Fibroblast of skin of scalp (primary cell): ENCODE data around the gene CCDC192.

Source experiments
- DNase-seq: peaks from one replicate; pipeline ENCODE4 v3.0.0-alpha.2; 2013

The CCDC192 gene

DNA sequence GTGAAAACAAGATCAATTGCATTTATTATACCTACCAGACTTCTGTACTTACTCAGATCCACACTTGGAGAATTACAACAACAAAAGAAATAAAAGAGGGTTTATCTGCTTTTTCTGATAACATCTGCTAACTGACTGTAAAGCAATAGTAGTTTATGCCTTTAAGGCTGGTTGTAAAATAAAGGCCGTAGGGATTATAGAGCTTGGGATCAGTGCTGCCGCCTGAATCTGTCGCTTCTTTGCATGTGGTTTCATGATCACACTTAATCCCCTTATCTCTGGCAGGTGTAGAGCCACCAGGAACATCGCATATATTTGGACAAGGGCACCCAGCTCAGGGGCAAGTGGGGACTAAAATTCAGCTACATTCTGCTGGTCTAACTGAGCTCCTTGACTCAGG is 146.7 kb downstream of the CCDC192 start:
- DNase-seq = no peak

DNA sequence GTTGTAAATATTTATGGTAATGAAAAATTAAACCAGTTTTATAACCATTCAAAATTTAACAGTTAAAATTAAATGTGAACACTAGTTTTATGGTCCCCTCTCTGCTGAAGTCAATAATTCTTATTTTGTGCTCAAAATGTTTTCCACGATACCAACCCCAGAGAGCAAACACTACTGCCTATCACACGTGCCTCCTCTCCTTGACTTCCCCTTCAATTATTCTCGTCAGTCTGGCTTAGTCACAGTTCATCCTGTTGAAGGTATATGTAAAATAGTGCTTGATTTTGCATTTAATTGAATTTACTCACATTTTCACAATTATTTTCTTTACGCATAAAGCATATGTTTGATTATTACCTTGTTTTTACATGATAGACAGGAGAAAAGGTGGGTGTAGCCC is 148.8 kb downstream of the CCDC192 start:
- no peak for DNase-seq

GRCh38 chr5:127854520-127854919 is 151.3 kb downstream of the CCDC192 start:
- DNase-seq = no peak

GRCh38 chr5:127856292-127856691 is 153.1 kb downstream of the CCDC192 start:
- no peak for DNase-seq

- DNase-seq = no peak
Observed at GRCh38 chr5:127858116-127858784, 155.1 kb downstream of the CCDC192 start.

DNA sequence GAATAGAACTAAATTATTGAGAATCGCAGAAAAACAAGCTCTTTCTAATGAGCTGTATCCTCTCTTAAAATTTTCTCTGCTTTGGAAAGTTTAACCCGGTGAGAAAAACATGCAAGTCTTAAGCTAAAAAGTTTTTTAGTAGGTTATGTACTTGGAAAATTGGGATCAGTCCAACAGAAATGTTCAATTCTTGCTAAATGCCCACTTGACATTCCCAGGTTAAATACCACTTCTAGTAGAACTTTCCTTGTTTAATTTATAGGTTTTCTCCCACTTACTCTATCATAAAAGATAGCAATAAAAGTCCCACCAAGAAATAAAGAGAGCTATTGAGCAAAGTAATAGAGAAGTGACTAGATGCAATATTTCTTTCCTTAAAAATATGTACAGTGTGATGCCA is 157.1 kb downstream of the CCDC192 start:
- DNase-seq = no peak

DNA sequence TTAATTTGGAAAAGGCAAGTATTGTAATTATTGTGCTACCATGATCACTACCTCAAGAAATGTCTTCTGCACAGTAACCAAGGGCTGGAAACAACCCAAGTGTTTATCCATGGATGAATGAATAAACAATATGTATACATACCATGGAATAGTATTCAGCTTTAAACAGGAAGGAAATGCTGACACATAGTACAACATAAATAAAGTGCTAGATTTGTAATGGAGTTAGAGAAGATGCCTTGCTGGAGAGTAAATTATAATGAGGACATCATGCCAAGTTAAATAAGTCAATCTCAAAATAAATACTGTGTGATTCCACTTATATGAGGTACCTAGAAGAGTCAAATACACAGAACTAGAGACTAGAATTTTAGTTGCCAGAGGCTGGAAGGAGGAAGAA is 160.0 kb downstream of the CCDC192 start:
- no peak for DNase-seq

- DNase-seq = no peak
Observed at GRCh38 chr5:127863610-127864395, 160.6 kb downstream of the CCDC192 start.

DNA sequence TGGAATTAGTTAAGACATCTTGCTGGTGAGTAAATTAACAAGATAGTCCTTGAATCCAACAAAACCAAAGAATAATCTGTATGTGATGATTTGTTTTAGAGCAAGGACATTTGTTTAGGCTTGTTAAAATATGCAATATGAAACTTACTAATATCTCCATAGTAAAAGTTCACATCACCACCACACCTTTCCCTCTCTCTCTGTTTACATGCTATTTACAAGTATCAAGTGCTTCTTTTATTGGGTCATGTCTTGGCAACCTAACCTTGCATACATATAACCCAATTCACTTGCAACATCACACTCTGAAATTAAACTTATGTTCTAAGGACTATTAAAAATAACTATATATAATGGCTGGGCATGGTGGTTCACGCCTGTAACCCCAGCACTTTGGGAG is 161.3 kb downstream of the CCDC192 start:
- no peak for DNase-seq

- no peak for DNase-seq
Observed at GRCh38 chr5:127865273-127865672, 162.1 kb downstream of the CCDC192 start.

DNA sequence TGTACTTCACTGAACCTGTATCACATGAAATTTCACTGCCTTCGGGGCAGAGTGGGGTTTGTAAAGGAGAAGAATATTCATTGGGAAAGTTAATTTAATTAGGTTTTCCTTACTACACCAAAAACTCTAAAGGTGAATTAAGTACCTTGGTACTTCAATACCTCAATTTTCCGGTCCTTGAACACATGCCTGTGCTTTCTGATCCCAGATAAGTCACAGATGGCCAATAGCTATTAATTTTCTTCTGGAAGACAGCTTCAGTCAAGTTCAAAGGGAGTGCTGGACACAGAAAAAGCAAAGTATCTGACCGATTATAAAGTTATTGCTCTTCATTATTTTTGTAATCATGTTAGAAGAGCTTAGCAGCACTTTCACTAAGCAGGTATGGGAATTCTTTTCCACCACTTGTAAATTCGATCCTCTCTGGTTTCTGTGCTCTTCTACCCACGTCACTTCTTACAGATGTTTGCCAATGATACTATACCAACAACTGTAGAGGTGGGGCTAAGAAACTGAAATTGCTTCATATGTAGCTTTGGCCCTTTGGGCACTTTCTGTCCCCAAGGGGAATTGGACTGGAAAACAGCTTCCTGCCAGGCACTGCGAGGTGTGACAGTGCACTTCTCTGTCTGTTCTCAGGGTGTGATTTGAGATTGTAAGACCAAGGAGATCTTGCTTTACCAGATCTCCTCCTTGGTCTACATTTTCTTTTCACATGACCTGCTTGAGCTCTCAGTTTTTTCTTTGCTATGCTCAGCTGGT is 164.0 kb downstream of the CCDC192 start:
- DNase-seq = no peak

DNA sequence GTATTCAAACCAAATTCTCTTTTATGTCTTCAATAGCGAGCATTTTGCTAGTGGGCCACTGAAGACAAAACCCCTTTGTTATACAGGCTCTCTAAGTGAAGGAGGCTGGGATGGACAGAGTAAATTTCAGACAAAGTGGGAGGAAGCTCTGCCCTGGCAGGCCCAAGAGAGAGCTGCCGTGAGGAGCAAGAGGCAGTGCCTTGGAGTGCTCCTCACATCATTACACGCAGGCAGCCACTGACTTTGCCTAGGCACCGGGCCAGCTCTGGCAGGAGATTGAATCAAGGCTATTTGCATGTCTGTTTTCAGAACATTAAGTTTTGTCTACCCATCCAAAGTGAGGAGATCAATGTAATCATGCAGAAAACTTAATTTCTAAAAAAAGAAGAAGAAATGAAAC is 167.7 kb downstream of the CCDC192 start:
- peak; percentile 24 for DNase-seq

DNA sequence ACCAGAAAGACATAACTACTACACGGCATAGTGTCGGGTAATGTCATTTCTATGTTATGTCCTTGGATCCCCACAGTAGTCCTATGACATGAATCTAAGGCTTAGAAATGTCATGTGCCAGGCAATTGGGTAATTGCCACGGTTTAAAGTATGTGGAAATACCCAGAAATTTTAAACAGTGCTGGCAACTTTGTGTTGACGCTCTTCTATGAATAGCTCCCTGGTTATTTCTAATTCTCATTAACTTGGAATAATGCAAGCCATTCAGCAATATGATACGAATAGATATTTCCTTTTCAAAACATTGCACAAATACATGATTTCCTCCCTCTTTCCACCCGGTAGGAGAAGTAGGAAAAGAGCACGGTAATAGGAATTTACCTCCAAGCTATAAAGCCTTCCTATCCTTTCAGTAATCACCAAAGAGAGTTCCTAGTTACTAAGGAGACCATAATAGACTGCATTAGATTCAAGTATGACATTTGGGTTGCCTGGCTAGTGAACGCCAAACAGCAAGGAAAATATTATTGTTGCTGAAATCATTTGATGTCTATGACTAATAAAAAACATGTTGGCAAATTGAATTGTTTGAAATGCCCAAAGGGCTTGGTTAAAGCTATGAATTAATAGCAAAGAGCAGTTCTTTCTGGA is 168.4 kb downstream of the CCDC192 start:
- peak; percentile 39 for DNase-seq

GRCh38 chr5:127872494-127872893 is 169.3 kb downstream of the CCDC192 start:
- no peak for DNase-seq

GRCh38 chr5:127875235-127876021 is 172.2 kb downstream of the CCDC192 start:
- DNase-seq = peak; percentile 74

DNA sequence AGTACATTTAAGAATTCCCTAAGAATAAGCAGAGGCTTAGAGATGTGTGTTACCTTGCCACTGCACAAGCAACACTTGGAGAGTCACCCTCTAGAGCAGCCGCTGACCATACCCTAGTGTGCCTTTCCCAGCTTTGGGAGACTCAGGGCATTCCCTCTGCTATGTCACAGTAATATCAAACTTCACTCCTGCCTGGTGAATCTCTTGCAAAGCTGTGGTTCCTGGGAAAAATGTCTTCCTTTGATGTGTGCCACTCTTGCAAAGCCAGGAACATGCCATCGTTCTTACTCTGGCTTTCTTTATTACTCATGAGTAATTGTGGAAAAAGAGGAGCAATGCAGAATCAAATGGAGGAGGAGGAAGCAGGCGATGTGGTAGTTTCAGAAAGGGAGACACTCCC is 173.2 kb downstream of the CCDC192 start:
- no peak for DNase-seq

DNA sequence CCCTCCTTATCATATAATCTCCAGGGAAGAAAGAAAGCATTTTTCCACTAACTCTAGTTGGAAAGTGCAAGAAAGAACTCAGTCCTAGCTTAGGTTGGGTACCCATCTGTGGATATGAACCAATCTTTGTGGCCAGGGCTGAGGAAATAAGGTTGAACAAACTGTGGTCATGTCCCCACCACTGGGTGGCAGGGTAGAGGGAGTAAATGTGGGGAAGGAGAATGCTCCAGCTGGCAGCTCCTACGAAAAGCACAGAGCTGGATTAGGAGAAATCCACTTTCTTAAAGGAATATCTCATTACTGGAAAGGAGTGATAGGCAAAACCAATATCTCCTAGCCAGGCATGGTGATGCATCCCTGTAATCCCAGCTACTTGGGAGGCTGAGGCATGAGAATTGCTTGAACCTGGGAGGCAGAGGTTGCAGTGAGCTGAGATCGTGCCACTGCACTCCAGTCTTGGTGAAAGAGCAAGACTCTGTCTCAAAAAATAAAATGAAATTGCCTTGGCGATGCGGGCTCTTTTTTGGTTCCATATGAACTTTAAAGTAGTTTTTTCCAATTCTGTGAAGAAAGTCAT is 175.1 kb downstream of the CCDC192 start:
- peak; percentile 57 for DNase-seq

DNA sequence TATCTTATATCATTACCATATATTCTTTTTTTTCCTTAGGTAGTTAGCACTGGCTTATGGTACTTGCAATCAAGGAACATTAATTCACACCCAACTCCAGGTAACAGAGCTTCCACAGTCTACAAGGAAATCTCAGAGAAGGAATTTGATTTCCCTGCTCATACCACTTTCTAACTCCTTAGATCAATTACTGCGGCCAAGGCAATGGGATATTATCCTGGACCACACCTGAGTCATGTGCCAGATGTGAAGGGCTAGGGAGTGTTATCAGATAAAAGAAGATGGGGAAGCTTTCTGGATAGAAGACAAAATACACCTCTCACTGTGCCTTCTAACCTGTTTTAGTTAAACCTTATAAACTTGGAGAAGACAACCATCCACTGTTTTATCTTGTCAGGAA is 181.2 kb downstream of the CCDC192 start:
- DNase-seq = no peak

DNA sequence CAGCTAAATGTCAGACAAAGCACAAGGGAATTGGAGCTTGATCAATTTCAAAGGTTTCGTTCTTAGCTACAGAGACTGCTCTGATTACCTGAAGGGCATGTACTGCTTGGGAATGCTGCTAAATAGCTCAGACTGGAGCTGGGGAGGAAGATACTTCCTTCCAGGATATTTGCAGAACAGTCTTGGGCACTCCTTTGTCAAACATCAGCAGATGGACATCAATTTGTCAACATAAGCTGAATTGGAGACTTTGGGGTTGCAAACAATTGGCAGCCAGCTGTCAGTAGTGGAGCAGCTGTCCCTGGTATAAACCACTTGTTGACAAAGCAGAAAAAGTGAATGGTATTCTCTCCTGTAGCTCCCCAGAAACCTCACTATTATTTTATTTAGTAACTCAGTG is 182.0 kb downstream of the CCDC192 start:
- no peak for DNase-seq

DNA sequence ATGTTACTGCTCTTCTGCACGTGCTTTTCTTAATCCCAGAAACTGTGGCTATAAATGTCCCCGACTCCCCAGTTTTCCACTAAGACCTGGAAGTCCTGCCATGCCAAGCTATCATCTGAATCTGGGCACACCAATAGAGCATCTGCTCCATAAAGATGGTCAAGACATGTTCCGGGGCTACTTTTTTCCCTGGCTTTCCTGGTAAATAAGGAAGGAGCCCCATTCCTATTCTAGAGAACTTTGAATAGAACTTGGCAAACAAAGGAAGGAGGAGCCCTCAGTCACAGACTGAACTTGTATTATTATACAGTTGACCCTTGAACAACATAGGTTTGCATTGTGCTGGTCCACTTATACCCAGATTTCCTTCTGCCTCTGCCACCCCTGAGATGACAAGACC is 182.9 kb downstream of the CCDC192 start:
- no peak for DNase-seq

DNA sequence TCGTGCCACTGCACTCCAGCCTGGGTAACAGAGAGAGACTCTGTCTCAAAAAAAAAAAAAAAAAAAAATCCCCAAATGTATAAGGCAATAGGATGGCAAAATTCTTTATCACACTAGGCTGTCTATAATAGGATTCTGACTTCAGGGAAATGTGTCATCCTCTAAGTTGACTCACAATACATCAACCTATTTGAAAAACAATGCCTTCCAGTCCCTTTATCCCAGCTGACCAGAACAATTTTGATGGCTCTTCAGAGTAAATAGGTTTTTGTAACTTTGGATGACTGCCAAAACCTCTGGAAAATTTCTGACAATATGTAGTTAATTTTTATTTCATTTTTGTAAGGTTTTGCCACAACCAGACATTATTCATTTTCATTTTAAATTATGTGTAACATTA is 184.1 kb downstream of the CCDC192 start:
- peak; percentile 20 for DNase-seq

DNA sequence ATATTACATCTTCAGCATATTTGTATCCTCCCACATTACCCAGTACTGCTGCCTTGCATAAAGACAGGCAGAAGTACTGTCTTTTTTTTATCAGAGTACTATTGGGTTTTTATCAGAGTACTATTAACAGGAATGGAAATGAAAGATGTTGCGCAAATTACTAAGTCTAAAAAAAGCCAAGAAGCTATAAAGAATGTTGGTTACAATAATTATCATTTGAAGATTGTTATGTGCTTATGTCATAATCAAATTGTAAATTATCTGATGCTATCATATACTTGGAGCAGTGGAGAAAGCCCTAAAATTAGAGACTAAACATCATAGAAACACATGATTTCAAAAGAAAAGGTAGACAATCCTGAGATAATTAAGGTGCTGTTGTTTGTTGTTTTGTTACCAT is 188.8 kb downstream of the CCDC192 start:
- no peak for DNase-seq
